Effector memory CD8-positive, alpha-beta T cell (primary cell): ENCODE data around the gene TCERG1L.

ENCODE experiments used
- ATAC-seq: fragments of 150-1000 bp; cut with Tn5 transposase; replicated peaks from 2 replicates; pipeline ENCODE4 v1.10.0; 2021; ENCODE audit warnings: mild to moderate bottlenecking, moderate library complexity
- DNase-seq, 3 experiments: peaks; one replicate each; pipeline ENCODE4 v3.0.0; 2021
- H3K27ac Mint-ChIP-seq, 2 donors: one replicate each; pipeline ENCODE4 v1.8.0; 2022; ENCODE audit warnings: mild to moderate bottlenecking in 2 of 2, mixed read lengths in 2 of 2, moderate library complexity in 2 of 2
- H3K27me3 Mint-ChIP-seq, 2 donors: one replicate each; pipeline ENCODE4 v1.8.0; 2022; ENCODE audit warnings: mixed read lengths in 2 of 2
- H3K36me3 Mint-ChIP-seq: one replicate; pipeline ENCODE4 v1.8.0; 2022; ENCODE audit warnings: mild to moderate bottlenecking, moderate library complexity, mixed read lengths; ENCODE audit not compliant: insufficient read depth
- H3K4me1 Mint-ChIP-seq, 2 donors: one replicate each; pipeline ENCODE4 v1.8.0; 2022; ENCODE audit warnings: low read depth in 2 of 2, mixed read lengths in 2 of 2
- H3K4me3 Mint-ChIP-seq, 2 donors: one replicate each; pipeline ENCODE4 v1.8.0; 2022; ENCODE audit warnings: mild to moderate bottlenecking in 2 of 2, mixed read lengths in 2 of 2, moderate library complexity in 2 of 2
- H3K9me3 Mint-ChIP-seq, 2 donors: one replicate each; pipeline ENCODE4 v1.8.0; 2022; ENCODE audit warnings: mixed read lengths in 2 of 2

Gene TCERG1L

GRCh38 chr10:131310551-131311401 is 745 bp downstream of the TCERG1L start:
- Mint-ChIP-seq H3K27me3 (peaks cover 7 to 35% of the 10 kb centered on the region in 2 donors), H3K27ac (no peak overlapping the region), H3K4me3 (peak overlapping the region; percentile 49 to 51), H3K9me3 (no peaks in the 10 kb centered on the region), H3K4me1 (no peaks in the 10 kb centered on the region), H3K36me3 (no peaks in the 10 kb centered on the region)
- no peak for ATAC-seq
- DNase-seq: no peak

GRCh38 chr10:131310142-131310541 is 1.4 kb downstream of the TCERG1L start:
- no peak overlapping the region for H3K27ac Mint-ChIP-seq
- peak overlapping the region; percentile 49 to 51 for H3K4me3 Mint-ChIP-seq
- H3K9me3 Mint-ChIP-seq: no peaks in the 10 kb centered on the region
- H3K36me3 Mint-ChIP-seq: no peaks in the 10 kb centered on the region
- ATAC-seq (no peak), DNase-seq (no peak)
- H3K27me3 Mint-ChIP-seq: peaks cover 7 to 31% of the 10 kb centered on the region in 2 donors
- no peaks in the 10 kb centered on the region for H3K4me1 Mint-ChIP-seq

- no peaks in the 10 kb centered on the region for H3K27me3 Mint-ChIP-seq
Observed at GRCh38 chr10:131300508-131300907, 11.0 kb downstream of the TCERG1L start.

GRCh38 chr10:131290781-131291180 is 20.7 kb downstream of the TCERG1L start:
- peaks cover 0 to 4% of the 10 kb centered on the region in 2 donors for H3K9me3 Mint-ChIP-seq
- H3K27ac Mint-ChIP-seq: no peak overlapping the region
- no peak for ATAC-seq
- no peaks in the 10 kb centered on the region for H3K36me3 Mint-ChIP-seq
- no peaks in the 10 kb centered on the region for H3K4me1 Mint-ChIP-seq
- no peak for DNase-seq
- H3K4me3 Mint-ChIP-seq: no peak overlapping the region
- H3K27me3 Mint-ChIP-seq: no peaks in the 10 kb centered on the region

More at GRCh38 chr10:131300508-131300907, 11.0 kb downstream of the TCERG1L start:
- no peak overlapping the region for H3K4me3 Mint-ChIP-seq
- ATAC-seq (no peak), DNase-seq (no peak)
- peaks cover 2 to 17% of the 10 kb centered on the region in 2 donors for H3K9me3 Mint-ChIP-seq
- no peak overlapping the region for H3K27ac Mint-ChIP-seq
- no peaks in the 10 kb centered on the region for H3K36me3 Mint-ChIP-seq
- no peaks in the 10 kb centered on the region for H3K4me1 Mint-ChIP-seq

DNA sequence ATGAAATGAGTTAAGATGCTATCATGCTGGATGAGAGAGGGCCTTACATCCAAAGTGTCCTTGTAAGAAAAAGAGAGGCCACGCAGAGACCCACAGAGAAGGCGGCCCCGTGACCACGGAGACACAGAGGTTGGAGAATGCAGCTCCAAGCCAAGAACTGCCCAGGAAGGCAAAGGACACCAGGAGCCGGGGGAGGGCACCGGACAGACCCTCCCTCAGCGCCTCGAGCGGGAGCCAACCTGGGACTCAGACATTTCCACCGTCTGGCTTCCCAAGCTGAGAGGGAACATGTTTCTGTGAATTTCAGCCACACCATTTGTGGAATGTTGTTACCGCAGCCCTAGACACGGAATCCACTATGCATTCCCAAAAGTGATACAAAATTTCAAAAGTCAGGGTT is 22.9 kb downstream of the TCERG1L start:
- Mint-ChIP-seq H3K9me3 (peaks cover 0 to 2% of the 10 kb centered on the region in 2 donors), H3K4me3 (no peak overlapping the region), H3K36me3 (no peaks in the 10 kb centered on the region), H3K27me3 (no peaks in the 10 kb centered on the region), H3K4me1 (no peaks in the 10 kb centered on the region), H3K27ac (no peak overlapping the region)
- DNase-seq: no peak
- no peak for ATAC-seq

DNA sequence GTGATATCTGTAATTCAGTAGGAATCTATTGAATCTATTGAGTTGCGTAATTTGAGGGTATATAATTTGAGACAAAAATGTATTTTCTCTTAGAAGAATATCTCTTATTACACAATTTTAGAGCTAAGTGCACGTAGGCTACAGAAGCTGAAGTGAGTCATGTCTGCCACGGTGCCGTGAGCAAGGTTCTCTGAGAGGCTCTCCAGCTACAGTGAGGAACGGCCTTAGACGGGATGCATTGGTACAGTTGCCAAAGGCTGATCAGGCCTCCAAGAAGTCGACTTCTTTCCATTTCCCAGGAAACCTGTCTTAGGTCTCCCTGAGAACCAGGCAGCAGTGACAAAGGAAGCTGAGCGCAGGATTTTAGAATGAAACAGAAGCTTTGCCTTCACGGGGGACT is 28.6 kb downstream of the TCERG1L start:
- ATAC-seq (no peak), DNase-seq (no peak)
- H3K9me3 Mint-ChIP-seq: no peaks in the 10 kb centered on the region
- H3K4me1 Mint-ChIP-seq: no peaks in the 10 kb centered on the region
- H3K4me3 Mint-ChIP-seq: no peak overlapping the region
- H3K27ac Mint-ChIP-seq: no peak overlapping the region
- no peaks in the 10 kb centered on the region for H3K27me3 Mint-ChIP-seq
- no peaks in the 10 kb centered on the region for H3K36me3 Mint-ChIP-seq

- Mint-ChIP-seq H3K4me3 (no peak overlapping the region), H3K36me3 (no peaks in the 10 kb centered on the region), H3K4me1 (no peaks in the 10 kb centered on the region), H3K27ac (no peak overlapping the region), H3K27me3 (no peaks in the 10 kb centered on the region), H3K9me3 (no peaks in the 10 kb centered on the region)
- DNase-seq: no peak
- ATAC-seq: no peak
Observed at GRCh38 chr10:131280101-131280500, 31.4 kb downstream of the TCERG1L start.

DNA sequence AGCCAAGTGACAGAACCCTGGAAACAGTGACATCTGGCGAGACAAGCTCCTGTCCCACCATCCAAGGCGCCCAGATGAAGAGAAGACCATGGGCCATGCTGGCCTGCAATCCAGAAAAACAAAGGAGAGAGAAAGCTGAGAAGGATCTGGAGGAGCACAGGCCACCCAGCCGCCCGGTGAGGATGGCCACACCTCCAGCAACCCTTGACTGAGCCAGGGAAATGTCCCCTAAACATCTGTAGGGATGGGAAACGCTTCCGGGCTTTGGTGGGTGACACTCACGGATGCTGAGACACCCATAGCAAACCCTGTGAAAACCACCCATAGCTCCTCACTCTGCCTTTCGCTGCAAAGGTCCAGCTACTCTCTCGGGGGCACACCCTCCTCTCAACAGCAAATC is 32.0 kb downstream of the TCERG1L start:
- DNase-seq (no peak), ATAC-seq (no peak)
- no peaks in the 10 kb centered on the region for H3K36me3 Mint-ChIP-seq
- no peaks in the 10 kb centered on the region for H3K4me1 Mint-ChIP-seq
- no peaks in the 10 kb centered on the region for H3K9me3 Mint-ChIP-seq
- H3K4me3 Mint-ChIP-seq: no peak overlapping the region
- H3K27ac Mint-ChIP-seq: no peak overlapping the region
- no peaks in the 10 kb centered on the region for H3K27me3 Mint-ChIP-seq

DNA sequence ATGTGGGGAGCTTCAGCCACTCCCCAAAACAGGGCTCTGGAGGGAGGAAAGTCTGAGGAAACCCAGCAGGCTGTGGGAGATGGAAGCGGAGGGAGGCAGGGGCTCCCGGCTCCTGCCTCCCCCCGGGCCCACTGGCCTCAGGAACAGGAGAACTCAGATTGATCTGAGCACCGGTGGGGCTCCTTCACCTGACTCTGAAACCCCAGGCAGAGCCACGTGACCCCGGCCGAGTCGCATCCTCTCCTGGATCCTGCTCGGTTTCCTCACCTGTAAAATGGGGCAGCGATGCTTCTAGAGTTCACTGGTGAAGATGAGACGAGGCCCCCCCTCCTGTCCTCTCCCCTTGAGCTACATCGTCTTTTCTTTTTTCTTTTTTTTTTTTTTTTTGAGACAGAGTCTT is 33.6 kb downstream of the TCERG1L start:
- ATAC-seq: no peak
- H3K4me1 Mint-ChIP-seq: no peaks in the 10 kb centered on the region
- H3K4me3 Mint-ChIP-seq: no peak overlapping the region
- H3K27me3 Mint-ChIP-seq: no peaks in the 10 kb centered on the region
- H3K27ac Mint-ChIP-seq: no peak overlapping the region
- no peaks in the 10 kb centered on the region for H3K36me3 Mint-ChIP-seq
- DNase-seq: no peak
- H3K9me3 Mint-ChIP-seq: no peaks in the 10 kb centered on the region

DNA sequence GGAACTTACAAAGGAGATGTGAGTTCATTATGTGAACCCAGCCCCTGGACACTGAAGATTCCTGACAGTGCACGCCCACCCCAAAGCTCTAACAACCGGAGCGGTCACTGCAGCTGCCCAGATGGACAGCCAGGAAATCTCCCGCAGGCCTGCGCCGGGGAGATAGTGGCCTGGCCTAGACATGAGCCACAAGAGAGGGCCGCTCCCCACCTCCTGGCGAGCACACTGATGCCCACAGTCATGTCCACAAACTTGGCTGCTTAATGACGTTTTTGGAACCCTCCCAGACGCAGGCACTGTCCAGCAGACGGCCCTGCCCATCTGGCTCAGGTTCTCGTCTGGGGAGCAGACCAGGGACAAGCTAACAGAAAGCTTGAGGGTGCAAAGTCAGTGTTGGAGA is 34.2 kb downstream of the TCERG1L start:
- no peaks in the 10 kb centered on the region for H3K36me3 Mint-ChIP-seq
- ATAC-seq: no peak
- H3K4me1 Mint-ChIP-seq: no peaks in the 10 kb centered on the region
- H3K27me3 Mint-ChIP-seq: no peaks in the 10 kb centered on the region
- no peak overlapping the region for H3K27ac Mint-ChIP-seq
- no peaks in the 10 kb centered on the region for H3K9me3 Mint-ChIP-seq
- H3K4me3 Mint-ChIP-seq: no peak overlapping the region
- no peak for DNase-seq

DNA sequence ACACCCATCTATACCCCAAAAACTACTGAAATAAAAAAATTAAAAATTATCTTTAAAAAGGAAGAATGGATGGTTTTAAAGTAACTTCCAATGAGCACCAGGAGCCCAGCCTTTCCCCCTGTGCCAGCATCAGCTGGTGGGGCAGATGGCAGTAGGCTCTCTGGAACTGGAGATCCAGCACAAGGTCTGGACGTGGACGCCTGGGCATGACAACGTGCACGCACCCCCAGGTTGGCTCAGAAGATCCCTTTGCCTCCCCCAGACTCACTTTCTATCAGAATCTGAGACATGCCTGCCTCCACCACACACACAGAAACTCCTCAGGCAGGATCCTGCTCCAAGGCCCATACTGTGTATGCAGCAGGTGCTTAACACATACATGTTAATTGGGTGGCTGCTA is 35.8 kb downstream of the TCERG1L start:
- no peaks in the 10 kb centered on the region for H3K36me3 Mint-ChIP-seq
- H3K4me3 Mint-ChIP-seq: no peak overlapping the region
- no peak for ATAC-seq
- no peak for DNase-seq
- H3K4me1 Mint-ChIP-seq: no peaks in the 10 kb centered on the region
- H3K9me3 Mint-ChIP-seq: no peaks in the 10 kb centered on the region
- no peaks in the 10 kb centered on the region for H3K27me3 Mint-ChIP-seq
- no peak overlapping the region for H3K27ac Mint-ChIP-seq

DNA sequence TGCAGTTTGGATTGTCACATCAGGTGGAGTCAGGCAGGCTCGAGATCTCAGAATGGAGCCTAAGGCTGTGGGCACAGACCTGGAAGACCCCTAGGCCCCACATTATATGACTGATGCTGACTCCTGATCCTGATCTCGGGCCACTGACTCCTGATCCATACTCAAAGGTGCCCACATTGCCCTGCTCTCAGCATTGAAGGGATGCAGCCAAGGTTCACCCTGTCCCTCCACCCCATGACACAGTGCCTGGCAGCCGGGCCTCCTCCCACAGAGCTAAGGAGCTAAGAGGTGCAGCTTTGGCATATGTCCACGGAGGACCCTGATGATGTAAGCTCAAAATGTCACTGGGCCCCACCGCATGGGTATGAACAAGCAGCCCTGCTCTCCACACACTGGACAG is 36.6 kb downstream of the TCERG1L start:
- Mint-ChIP-seq H3K27me3 (no peaks in the 10 kb centered on the region), H3K4me1 (no peaks in the 10 kb centered on the region), H3K27ac (no peak overlapping the region), H3K36me3 (no peaks in the 10 kb centered on the region), H3K4me3 (no peak overlapping the region), H3K9me3 (no peaks in the 10 kb centered on the region)
- ATAC-seq (no peak), DNase-seq (no peak)

DNA sequence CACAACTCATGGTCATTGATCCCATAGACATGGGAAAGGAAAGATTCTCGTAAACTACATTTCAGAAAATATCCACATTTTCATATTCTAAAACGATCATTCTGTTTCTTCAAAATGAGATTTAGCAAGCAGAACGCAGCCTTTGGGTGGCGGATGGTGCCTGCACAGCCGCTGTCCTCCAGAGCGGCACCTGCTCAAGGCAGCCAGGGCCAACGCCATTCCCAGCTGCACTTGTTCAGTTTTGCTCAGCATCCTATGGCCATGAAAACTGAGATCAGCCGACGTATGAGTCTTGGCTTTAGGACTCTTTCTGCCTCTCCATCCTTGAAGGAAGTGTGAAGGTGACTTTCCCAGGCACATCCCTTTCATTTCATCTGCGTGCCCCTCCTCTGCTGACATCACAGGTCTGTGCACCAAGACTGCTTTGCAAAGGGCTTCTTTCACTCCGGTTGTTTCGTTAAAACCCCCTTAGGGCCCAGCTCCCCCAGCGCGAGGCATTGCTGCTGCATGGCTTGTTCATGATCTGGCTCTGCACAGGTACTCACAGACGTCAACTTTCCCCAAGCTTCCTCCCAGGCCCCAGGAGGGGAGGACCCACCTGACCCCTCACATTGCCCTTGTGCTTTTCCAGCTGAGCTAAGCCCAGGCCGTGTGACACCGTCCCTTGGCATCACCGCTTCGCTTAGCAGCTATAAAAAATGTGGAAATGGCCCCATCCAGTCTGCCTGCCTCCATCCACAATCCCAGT is 37.2 kb downstream of the TCERG1L start:
- Mint-ChIP-seq H3K27me3 (no peaks in the 10 kb centered on the region), H3K4me1 (no peaks in the 10 kb centered on the region), H3K36me3 (no peaks in the 10 kb centered on the region), H3K4me3 (no peak overlapping the region), H3K27ac (no peak overlapping the region), H3K9me3 (no peaks in the 10 kb centered on the region)
- ATAC-seq: no peak
- DNase-seq: no peak

GRCh38 chr10:131273476-131273875 is 38.0 kb downstream of the TCERG1L start:
- DNase-seq: no peak
- no peak overlapping the region for H3K4me3 Mint-ChIP-seq

More at GRCh38 chr10:131273476-131273875, 38.0 kb downstream of the TCERG1L start:
- no peak for ATAC-seq
- Mint-ChIP-seq H3K27me3 (no peaks in the 10 kb centered on the region), H3K27ac (no peak overlapping the region), H3K36me3 (no peaks in the 10 kb centered on the region), H3K4me1 (no peaks in the 10 kb centered on the region), H3K9me3 (no peaks in the 10 kb centered on the region)
